DOHH2 (cell line): Measurements from ENCODE around the gene NUP85.

Experiments
- CTCF ChIP-seq: fragments of 200-600 bp; sonication (generic); IDR thresholded peaks from one replicate; pipeline ENCODE4 v1.5.1; 2014; ENCODE audit warnings: antibody characterized with exemption, mild to moderate bottlenecking, low read depth, low read length; ENCODE audit not compliant: poor library complexity, severe bottlenecking
- EZH2phosphoT487 ChIP-seq: fragments of 200-600 bp; sonication (generic); IDR thresholded peaks from 2 replicates; pipeline ENCODE4 v1.6.1; 2017; ENCODE audit warnings: borderline replicate concordance, mild to moderate bottlenecking, antibody characterized with exemption, low read length, moderate library complexity, mixed read lengths

- TF ChIP-seq CTCF (no peak), EZH2phosphoT487 (no peak)
These were observed 62.1 kb downstream of the NUP85 start for GRCh38 chr17:75267411-75268232.
